NB4 (cell line): Measurements from ENCODE around the gene ADK.

ENCODE experiments used
- CTCF ChIP-seq: IDR thresholded peaks from one replicate; pipeline ENCODE4 v1.5.1; 2012; ENCODE audit warnings: low read depth, low read length
- MAX ChIP-seq: IDR thresholded peaks from 2 replicates; pipeline ENCODE4 v1.6.1; 2011; ENCODE audit warnings: low read depth, low read length
- MYC ChIP-seq: IDR thresholded peaks from 2 replicates; pipeline ENCODE4 v1.6.1; 2011; ENCODE audit warnings: low read depth, low read length
- POLR2A ChIP-seq: IDR thresholded peaks from 2 replicates; pipeline ENCODE4 v1.6.1; 2011; ENCODE audit warnings: mild to moderate bottlenecking; ENCODE audit not compliant: insufficient read length; ENCODE audit errors: extremely low read depth

GRCh38 chr10:74589226-74589673 is 438.2 kb downstream of the ADK start:
- TF ChIP-seq CTCF (no peak), MAX (no peak), POLR2A (no peak), MYC (no peak)
